Kidney epithelial cell (primary cell): Measurements from ENCODE around the gene DCTN2. TPM values are rescaled to one million over a fixed set of nuclear protein-coding genes. Genes with fewer than 3 reads are reported as not detected.

Source experiments
- DNase-seq: peaks from one replicate; pipeline ENCODE4 v3.0.0-alpha.2; 2010; ENCODE audit warnings: low read depth
- H3K27me3 ChIP-seq: 2 replicates; pipeline ENCODE4 v1.6.0; 2011; ENCODE audit warnings: low read length; ENCODE audit not compliant: control insufficient read depth, insufficient read depth
- H3K36me3 ChIP-seq: 2 replicates; pipeline ENCODE4 v1.5.1; 2011; ENCODE audit warnings: low read length; ENCODE audit not compliant: control insufficient read depth, insufficient read depth
- H3K4me3 ChIP-seq: 2 replicates; pipeline ENCODE4 v1.5.1; 2011; ENCODE audit warnings: low read depth, mild to moderate bottlenecking, control low read depth, low read length
- CTCF ChIP-seq: IDR thresholded peaks from 2 replicates; pipeline ENCODE4 v1.5.1; 2011; ENCODE audit warnings: mild to moderate bottlenecking, moderate library complexity, low read length, control low read depth, inconsistent platforms; ENCODE audit not compliant: insufficient read depth, poor library complexity, severe bottlenecking
- total RNA-seq: library from RNA; depleted of rRNA; stranded (reverse); fragments of >200 nt; gene quantifications from 2 replicates; pipeline ENCODE4 v1.2.3, GENCODE V29; 2015

Gene DCTN2
- total RNA-seq, 1 donor from 2014 or later = 154 TPM

GRCh38 chr12:57522011-57522886 lies 24.7 kb downstream of the DCTN2 start, which contains the start of gene MBD6:
MBD6 (plus strand) TSS chr12:57522824; CDS start chr12:57524304, 1,480 bp downstream.
- no peak for TF ChIP-seq CTCF
- Histone ChIP-seq H3K4me3 (peak within 1 kb of the TSS; percentile 68), H3K36me3 (peaks cover 2% of the 10 kb centered on the region), H3K27me3 (no peaks in the 10 kb centered on the region)
- no peak for DNase-seq

GRCh38 chr12:57521525-57522010 lies 25.4 kb downstream of the DCTN2 start:
- Histone ChIP-seq H3K27me3 (no peaks in the 10 kb centered on the region), H3K36me3 (peaks cover 2% of the 10 kb centered on the region), H3K4me3 (no peak overlapping the region)
- peak; percentile 29 for TF ChIP-seq CTCF
- no peak for DNase-seq

- H3K36me3 ChIP-seq = peaks cover 2% of the 10 kb centered on the region
- peak; percentile 85 for DNase-seq
- no peaks in the 10 kb centered on the region for H3K27me3 ChIP-seq
- TF ChIP-seq CTCF = no peak
- H3K4me3 ChIP-seq = peak within 1 kb of the TSS; percentile 90
Measured at GRCh38 chr12:57520053-57520818, 26.8 kb downstream of the DCTN2 start, which contains the start of gene DDIT3. DDIT3 (minus strand) TSS chr12:57520514; CDS start chr12:57517406, 3,108 bp downstream.

GRCh38 chr12:57519796-57520052 lies 27.3 kb downstream of the DCTN2 start:
- Histone ChIP-seq H3K4me3 (peak overlapping the region; percentile 90), H3K27me3 (no peaks in the 10 kb centered on the region), H3K36me3 (peaks cover 2% of the 10 kb centered on the region)
- no peak for DNase-seq
- TF ChIP-seq CTCF = no peak

- DNase-seq = no peak
- no peak for TF ChIP-seq CTCF
- H3K27me3 ChIP-seq = no peaks in the 10 kb centered on the region
- peak overlapping the region; percentile 90 for H3K4me3 ChIP-seq
- H3K36me3 ChIP-seq = peaks cover 2% of the 10 kb centered on the region
Measured at GRCh38 chr12:57518920-57519795, 27.8 kb downstream of the DCTN2 start.
